DMS53 (cell line): ENCODE results near the gene GJB6.

ENCODE experiments used
- DNase-seq: peaks from one replicate; lab custom pipeline; 2025; lab: John Stamatoyannopoulos, UW

Gene GJB6

GRCh38 chr13:20227288-20227687 is 4.8 kb downstream of the GJB6 start:
- no peak for DNase-seq

- no peak for DNase-seq
Observed at GRCh38 chr13:20222553-20222952, 9.6 kb downstream of the GJB6 start.

GRCh38 chr13:20221772-20222171 is 10.3 kb downstream of the GJB6 start:
- DNase-seq, result no peak

- DNase-seq, result no peak
Observed at GRCh38 chr13:20219577-20219976, 12.5 kb downstream of the GJB6 start.

- peak; percentile 59 for DNase-seq
Observed at GRCh38 chr13:20217168-20217567, 15.0 kb downstream of the GJB6 start.

- no peak for DNase-seq
Observed at GRCh38 chr13:20209948-20210347, 22.2 kb downstream of the GJB6 start.

- DNase-seq, result no peak
Observed at GRCh38 chr13:20206698-20207235, 25.4 kb downstream of the GJB6 start.

- no peak for DNase-seq
Observed at GRCh38 chr13:20206065-20206697, 25.9 kb downstream of the GJB6 start.

- DNase-seq, result peak; percentile 56
Observed at GRCh38 chr13:20198781-20199180, 33.3 kb downstream of the GJB6 start.

GRCh38 chr13:20197361-20197834 is 34.7 kb downstream of the GJB6 start:
- peak; percentile 79 for DNase-seq

GRCh38 chr13:20195801-20196200 is 36.3 kb downstream of the GJB6 start:
- DNase-seq, result no peak

GRCh38 chr13:20193907-20194631 is 38.0 kb downstream of the GJB6 start:
- DNase-seq, result no peak

GRCh38 chr13:20193162-20193906 is 38.8 kb downstream of the GJB6 start:
- peak; percentile 45 for DNase-seq

- peak; percentile 61 for DNase-seq
Observed at GRCh38 chr13:20192836-20193161, 39.3 kb downstream of the GJB6 start, which contains the start of gene GJB2. GJB2 (minus strand) TSS chr13:20192938; CDS start chr13:20189581, 3,357 bp downstream.

GRCh38 chr13:20192158-20192835 is 39.8 kb downstream of the GJB6 start:
- peak; percentile 69 for DNase-seq

GRCh38 chr13:20191311-20192157 is 40.6 kb downstream of the GJB6 start:
- DNase-seq, result peak; percentile 48

GRCh38 chr13:20190481-20191310 is 41.4 kb downstream of the GJB6 start:
- no peak for DNase-seq

GRCh38 chr13:20190076-20190475 is 42.0 kb downstream of the GJB6 start:
- no peak for DNase-seq

GRCh38 chr13:20188667-20189553 is 43.2 kb downstream of the GJB6 start:
- no peak for DNase-seq
